T follicular helper cell (primary cell): ENCODE results near the gene UGGT2.
"Not testable (repeated sequence)": the region's sequence is repeated elsewhere in the genome, so short reads cannot be mapped to it uniquely, and the experiment has no call there.

ENCODE experiments used
- DNase-seq: peaks from one replicate; pipeline ENCODE4 v3.0.0-alpha.2; 2020; ENCODE audit warnings: low read depth

UGGT2 gene

GRCh38 chr13:95882121-95882520, 171.1 kb downstream of the UGGT2 start:
- no peak for DNase-seq

GRCh38 chr13:95880331-95880730, 172.9 kb downstream of the UGGT2 start:
- no peak for DNase-seq

GRCh38 chr13:95874286-95874685, 178.9 kb downstream of the UGGT2 start:
- no peak for DNase-seq

- no peak for DNase-seq
Measured at GRCh38 chr13:95870421-95870820, 182.8 kb downstream of the UGGT2 start.

GRCh38 chr13:95865080-95865615, 188.1 kb downstream of the UGGT2 start:
- DNase-seq = no peak

GRCh38 chr13:95862408-95862807, 190.8 kb downstream of the UGGT2 start:
- DNase-seq = no peak

- no peak for DNase-seq
Measured at GRCh38 chr13:95861296-95861695, 191.9 kb downstream of the UGGT2 start.

- no peak for DNase-seq
Measured at GRCh38 chr13:95858286-95859075, 194.7 kb downstream of the UGGT2 start.

GRCh38 chr13:95845656-95846055, 207.5 kb downstream of the UGGT2 start:
- not testable (repeated sequence) for DNase-seq

- DNase-seq = no peak
Measured at GRCh38 chr13:95842898-95843297, 210.3 kb downstream of the UGGT2 start.

GRCh38 chr13:95841894-95842293, 211.3 kb downstream of the UGGT2 start:
- DNase-seq = no peak

GRCh38 chr13:95834134-95834765, 219.0 kb downstream of the UGGT2 start:
- peak; percentile 42 for DNase-seq

GRCh38 chr13:95833719-95834118, 219.5 kb downstream of the UGGT2 start:
- no peak for DNase-seq

- DNase-seq = no peak
Measured at GRCh38 chr13:95833126-95833525, 220.1 kb downstream of the UGGT2 start.

- DNase-seq = no peak
Measured at GRCh38 chr13:95822303-95822702, 230.9 kb downstream of the UGGT2 start.

GRCh38 chr13:95814495-95814894, 238.7 kb downstream of the UGGT2 start:
- DNase-seq = no peak

GRCh38 chr13:95813139-95813538, 240.1 kb downstream of the UGGT2 start:
- no peak for DNase-seq

GRCh38 chr13:95809429-95809828, 243.8 kb downstream of the UGGT2 start:
- no peak for DNase-seq

- no peak for DNase-seq
Measured at GRCh38 chr13:95805921-95806320, 247.3 kb downstream of the UGGT2 start.

- DNase-seq = no peak
Measured at GRCh38 chr13:95801825-95802224, 251.4 kb downstream of the UGGT2 start.

- no peak for DNase-seq
Measured at GRCh38 chr13:95800436-95800835, 252.8 kb downstream of the UGGT2 start.

- no peak for DNase-seq
Measured at GRCh38 chr13:95797016-95797415, 256.2 kb downstream of the UGGT2 start.

GRCh38 chr13:95793781-95794180, 259.4 kb downstream of the UGGT2 start:
- no peak for DNase-seq
